ENCODE data around the gene MBTPS2.

Gene MBTPS2

DNA sequence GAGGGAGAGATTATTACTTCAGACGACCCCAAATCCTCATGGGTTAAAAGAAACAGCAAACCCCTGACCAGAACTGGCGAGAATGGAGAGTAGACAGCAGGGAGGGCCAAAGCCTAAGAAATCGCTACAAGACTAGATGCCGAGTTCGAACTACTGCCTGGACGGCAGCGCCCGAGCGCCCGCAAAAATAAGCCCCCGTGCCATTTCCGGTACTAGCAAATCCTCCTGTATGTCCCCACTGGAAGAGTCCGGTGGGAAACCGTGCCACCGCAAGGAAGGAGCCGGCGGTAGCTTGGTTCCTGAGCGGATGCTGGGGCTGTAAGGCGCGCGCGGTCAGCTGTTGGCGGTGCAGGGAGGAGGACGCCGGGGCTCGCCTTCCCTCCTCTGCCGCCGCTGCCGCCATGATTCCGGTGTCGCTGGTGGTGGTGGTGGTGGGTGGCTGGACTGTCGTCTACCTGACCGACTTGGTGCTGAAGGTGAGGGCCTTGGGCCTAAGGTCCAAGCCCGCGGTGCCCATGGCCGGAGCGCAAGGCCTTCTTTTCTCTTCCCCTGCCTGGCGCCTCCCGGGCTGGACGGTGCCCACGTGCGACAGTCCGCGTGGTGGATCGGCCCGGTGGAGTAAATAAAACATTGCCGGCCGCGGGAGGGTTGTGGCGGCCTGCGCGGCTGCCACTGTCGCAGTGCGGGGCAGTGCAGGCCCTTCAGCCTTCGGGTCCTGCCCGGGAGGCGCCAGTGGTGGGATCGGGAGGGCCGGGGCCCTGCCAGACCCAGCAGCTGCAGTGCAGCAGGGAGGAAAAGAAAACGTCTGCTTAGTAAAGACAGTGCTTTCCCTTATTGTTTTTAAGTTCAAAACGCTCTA lies at the start of gene MBTPS2:
MBTPS2 (plus strand) TSS at position 284 of the 859 bp plus-strand sequence; CDS start at position 402, 118 bp downstream.
- TF ChIP-seq, protein P1, sequence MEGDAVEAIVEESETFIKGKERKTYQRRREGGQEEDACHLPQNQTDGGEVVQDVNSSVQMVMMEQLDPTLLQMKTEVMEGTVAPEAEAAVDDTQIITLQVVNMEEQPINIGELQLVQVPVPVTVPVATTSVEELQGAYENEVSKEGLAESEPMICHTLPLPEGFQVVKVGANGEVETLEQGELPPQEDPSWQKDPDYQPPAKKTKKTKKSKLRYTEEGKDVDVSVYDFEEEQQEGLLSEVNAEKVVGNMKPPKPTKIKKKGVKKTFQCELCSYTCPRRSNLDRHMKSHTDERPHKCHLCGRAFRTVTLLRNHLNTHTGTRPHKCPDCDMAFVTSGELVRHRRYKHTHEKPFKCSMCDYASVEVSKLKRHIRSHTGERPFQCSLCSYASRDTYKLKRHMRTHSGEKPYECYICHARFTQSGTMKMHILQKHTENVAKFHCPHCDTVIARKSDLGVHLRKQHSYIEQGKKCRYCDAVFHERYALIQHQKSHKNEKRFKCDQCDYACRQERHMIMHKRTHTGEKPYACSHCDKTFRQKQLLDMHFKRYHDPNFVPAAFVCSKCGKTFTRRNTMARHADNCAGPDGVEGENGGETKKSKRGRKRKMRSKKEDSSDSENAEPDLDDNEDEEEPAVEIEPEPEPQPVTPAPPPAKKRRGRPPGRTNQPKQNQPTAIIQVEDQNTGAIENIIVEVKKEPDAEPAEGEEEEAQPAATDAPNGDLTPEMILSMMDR (IDR thresholded peaks at IDR 0.05; ENCODE audit: extremely low read depth, missing control alignments) = peak; percentile 6
- DNase-seq (ENCODE audit: low spot score) = peak; percentile 64

DNA sequence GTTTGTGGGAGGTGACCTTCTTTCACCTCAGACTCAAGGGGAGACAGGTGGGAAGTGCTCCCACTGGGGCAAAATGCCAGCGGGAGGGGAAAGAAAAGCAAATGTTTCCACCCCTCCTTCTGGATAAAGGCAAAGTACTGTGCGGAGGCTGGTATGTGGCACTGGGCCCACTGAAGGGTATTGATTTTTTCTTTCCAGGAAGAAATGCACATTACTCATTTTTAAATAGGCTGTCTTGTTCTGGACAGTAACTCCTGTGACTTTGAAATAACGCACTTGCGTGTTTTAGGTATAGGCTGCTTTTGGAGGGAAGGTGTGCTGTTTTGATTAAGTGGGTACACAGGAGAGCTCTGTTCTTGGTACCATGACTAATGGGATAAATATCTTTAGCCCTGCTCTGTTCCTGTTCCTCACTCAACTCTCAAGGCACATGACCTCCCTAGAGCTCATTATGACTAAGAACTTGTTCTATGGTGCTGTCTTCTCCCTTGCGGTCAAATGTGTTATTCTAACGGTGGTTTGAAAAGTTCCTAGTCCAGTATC lies 40.7 kb upstream of the MBTPS2 start:
- TF ChIP-seq, protein P1 (IDR thresholded peaks at IDR 0.05; ENCODE audit: extremely low read depth, missing control alignments) = no peak
- no peak for DNase-seq (ENCODE audit: low spot score)

DNA sequence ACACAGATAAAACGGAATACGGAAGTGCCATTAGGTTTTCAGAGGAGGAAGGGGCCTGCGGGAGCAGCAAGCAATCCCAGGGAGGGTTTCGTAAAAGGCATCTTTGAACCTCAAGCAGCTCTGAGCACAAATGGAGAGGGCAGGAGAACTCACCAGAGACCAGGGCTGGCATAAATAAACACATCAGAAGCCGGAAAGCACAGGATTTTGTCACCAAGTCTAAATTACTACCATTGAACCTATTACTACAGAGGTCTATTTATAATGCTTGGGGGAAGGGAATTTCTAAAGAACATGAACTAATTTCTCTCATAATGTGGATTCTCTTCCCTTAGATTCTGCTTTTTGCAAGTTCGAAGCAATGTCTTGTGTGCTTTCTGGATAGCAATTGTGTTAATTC lies 39.6 kb upstream of the MBTPS2 start:
- TF ChIP-seq, protein P1 (IDR thresholded peaks at IDR 0.05; ENCODE audit: extremely low read depth, missing control alignments) = no peak

DNA sequence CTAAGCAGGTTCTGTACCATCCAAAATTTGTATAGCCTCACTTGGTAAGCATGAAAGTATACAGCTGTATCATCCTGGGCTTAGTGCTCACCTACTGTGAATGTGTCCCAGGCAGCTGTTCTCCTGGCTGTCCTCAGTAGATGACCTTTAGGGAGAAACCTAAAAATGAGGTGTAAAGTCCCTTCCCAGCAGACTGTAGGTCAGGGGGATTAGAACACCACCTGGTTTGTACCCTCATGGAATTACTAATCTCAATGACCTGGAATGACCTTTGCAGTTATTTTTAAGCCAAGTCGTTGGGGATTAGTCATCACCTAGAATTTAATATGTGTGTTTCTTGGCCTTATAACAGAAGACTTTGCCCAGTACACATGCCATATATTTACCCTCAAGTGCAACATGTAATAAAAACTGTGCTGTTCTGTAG lies 39.1 kb upstream of the MBTPS2 start:
- DNase-seq (ENCODE audit: low spot score) = no peak
- TF ChIP-seq, protein P1 (IDR thresholded peaks at IDR 0.05; ENCODE audit: extremely low read depth, missing control alignments) = no peak

More for the DNA sequence above, 39.6 kb upstream of the MBTPS2 start:
- no peak for DNase-seq (ENCODE audit: low spot score)

DNA sequence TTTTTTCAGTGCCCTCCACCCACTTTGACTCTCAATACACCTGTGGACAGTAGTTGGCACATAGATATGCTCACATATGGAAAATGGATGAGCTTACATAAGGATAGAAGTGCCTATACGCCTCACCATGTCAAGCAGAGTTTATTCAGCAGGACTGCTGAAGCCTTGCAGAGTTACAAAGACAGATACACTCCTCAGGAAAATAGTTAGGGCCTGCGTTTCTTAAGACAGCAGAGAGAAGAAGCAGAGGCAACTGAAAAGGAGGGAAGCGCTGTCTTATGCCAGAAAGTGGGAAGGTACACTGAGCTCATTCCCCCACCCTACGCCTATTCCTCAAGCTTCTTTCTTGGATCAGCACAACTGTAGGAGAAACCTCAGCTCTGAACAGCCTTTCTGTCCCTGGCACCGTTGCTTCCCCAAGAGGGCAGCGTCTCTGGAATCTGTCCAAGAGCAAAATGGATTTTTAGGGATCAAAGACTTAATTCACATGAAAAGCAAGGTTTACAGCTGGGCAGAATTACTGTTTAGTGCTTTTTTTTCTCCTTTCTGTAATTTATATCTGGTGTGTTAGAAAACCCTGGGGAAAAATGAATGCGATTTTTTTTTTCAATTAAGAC lies 37.3 kb upstream of the MBTPS2 start:
- no peak for DNase-seq (ENCODE audit: low spot score)
- TF ChIP-seq, protein P1 (IDR thresholded peaks at IDR 0.05; ENCODE audit: extremely low read depth, missing control alignments) = no peak

DNA sequence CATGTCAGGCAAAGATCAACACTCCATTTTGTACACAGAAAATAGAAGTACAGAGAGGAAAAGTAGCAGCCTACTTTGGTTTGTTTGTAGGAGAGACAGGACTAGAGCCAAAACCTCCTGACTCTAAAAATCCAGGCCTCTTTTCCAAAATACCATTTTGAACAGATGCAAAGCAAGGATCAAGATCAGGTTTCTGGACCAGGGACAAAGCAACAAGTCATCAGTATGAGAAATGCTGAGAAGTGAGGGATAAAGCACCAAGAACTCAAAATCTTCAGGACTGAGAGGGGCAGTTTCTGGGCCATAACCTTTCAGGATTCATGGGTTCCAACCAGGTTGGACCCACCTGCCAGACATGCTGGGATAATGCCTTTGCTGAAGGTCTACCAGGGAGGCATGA lies 36.6 kb upstream of the MBTPS2 start:
- DNase-seq (ENCODE audit: low spot score) = no peak

More for the DNA sequence above, 36.6 kb upstream of the MBTPS2 start:
- TF ChIP-seq, protein P1 (IDR thresholded peaks at IDR 0.05; ENCODE audit: extremely low read depth, missing control alignments) = no peak
